Liver (tissue), 3 donors: ENCODE measurements around the gene ZFP36.

Experiments
- ATF3 ChIP-seq: IDR thresholded peaks from 2 replicates; pipeline ENCODE4 v1.6.1; 2016; ENCODE audit warnings: antibody characterized with exemption
- CTCF ChIP-seq: fragments of 150-350 bp; IDR thresholded peaks from 2 replicates; pipeline ENCODE4 v1.5.1; 2017; ENCODE audit warnings: improper control_type of control experiment, low read depth, low read length; ENCODE audit not compliant: missing input control
- FOXA1 ChIP-seq: IDR thresholded peaks from 2 replicates; pipeline ENCODE4 v1.6.1; 2016; ENCODE audit warnings: antibody characterized with exemption
- GABPA ChIP-seq, 2 donors: IDR thresholded peaks in 1 of 2; conservative IDR thresholded peaks in 1 of 2; 2 replicates each; pipeline ENCODE4 v1.6.1; 2016; ENCODE audit warnings: antibody characterized with exemption in 2 of 2, mild to moderate bottlenecking in 1 of 2, moderate library complexity in 1 of 2
- HNF4A ChIP-seq, 2 donors: conservative IDR thresholded peaks; 2 replicates each; pipeline ENCODE4 v1.6.1; 2016; ENCODE audit warnings: antibody characterized with exemption in 2 of 2, mild to moderate bottlenecking in 2 of 2
- HNF4G ChIP-seq: IDR thresholded peaks from 2 replicates; pipeline ENCODE4 v1.6.1; 2016; ENCODE audit warnings: antibody characterized with exemption
- MAX ChIP-seq: IDR thresholded peaks from 2 replicates; pipeline ENCODE4 v1.6.1; 2016; ENCODE audit warnings: antibody characterized with exemption
- RAD21 ChIP-seq, 2 donors: IDR thresholded peaks; 2 replicates each; pipeline ENCODE4 v1.6.1; 2016; ENCODE audit warnings: antibody characterized with exemption in 2 of 2, mild to moderate bottlenecking in 2 of 2
- REST ChIP-seq: IDR thresholded peaks from 2 replicates; pipeline ENCODE4 v1.6.1; 2016; ENCODE audit warnings: antibody characterized with exemption, mild to moderate bottlenecking
- RXRA ChIP-seq, 2 donors: IDR thresholded peaks; 2 replicates each; pipeline ENCODE4 v1.6.1; 2017 to 2018; ENCODE audit warnings: antibody characterized with exemption in 2 of 2, mild to moderate bottlenecking in 1 of 2
- SP1 ChIP-seq: IDR thresholded peaks from 2 replicates; pipeline ENCODE4 v1.6.1; 2018; ENCODE audit warnings: antibody characterized with exemption, mild to moderate bottlenecking
- TAF1 ChIP-seq: conservative IDR thresholded peaks from 2 replicates; pipeline ENCODE4 v1.6.1; 2016; ENCODE audit warnings: antibody characterized with exemption, mild to moderate bottlenecking
- YY1 ChIP-seq: IDR thresholded peaks from 2 replicates; pipeline ENCODE4 v1.6.1; 2016; ENCODE audit warnings: antibody characterized with exemption, mild to moderate bottlenecking
- ZBTB33 ChIP-seq: IDR thresholded peaks from 2 replicates; pipeline ENCODE4 v1.6.1; 2016; ENCODE audit warnings: antibody characterized with exemption
- donor health status: healthy.
- donor health status: healthy.

GRCh38 chr19:39362682-39363657 lies 43.7 kb upstream of the ZFP36 start:
- TF ChIP-seq CTCF (no peak), REST (no peak), TAF1 (no peak), YY1 (peak; percentile 32), HNF4A (conservative IDR thresholded peaks at IDR 0.05) (peak; percentile 29 to 34), FOXA1 (no peak), RAD21 (IDR thresholded peaks at IDR 0.05) (peak in 1 of 2 donors; percentile 28), GABPA (IDR thresholded peaks at IDR 0.05 in 1 of 2, conservative IDR thresholded peaks at IDR 0.05 in 1 of 2) (no peak), ATF3 (no peak), MAX (no peak), SP1 (peak; percentile 65), ZBTB33 (no peak), HNF4G (no peak), RXRA (IDR thresholded peaks at IDR 0.05) (peak; percentile 60 to 63)
